Stimulated activated CD4-positive, alpha-beta T cell treated with anti-CD3 and anti-CD28 coated beads, Interleukin-12 subunit alpha, Interleukin-12 subunit beta, amount 100 ng/mL, for 48 hours (primary cell): Measurements from ENCODE around the gene AMER1.
"Not testable (repeated sequence)": the region's sequence is repeated elsewhere in the genome, so short reads cannot be mapped to it uniquely, and the experiment has no call there.

ENCODE experiments used
- DNase-seq, 3 donors: peaks; one replicate each; pipeline ENCODE4 v3.0.0-alpha.2; 2020; ENCODE audit warnings: low read depth in 2 of 3, low spot score in 1 of 3

AMER1 gene

DNA sequence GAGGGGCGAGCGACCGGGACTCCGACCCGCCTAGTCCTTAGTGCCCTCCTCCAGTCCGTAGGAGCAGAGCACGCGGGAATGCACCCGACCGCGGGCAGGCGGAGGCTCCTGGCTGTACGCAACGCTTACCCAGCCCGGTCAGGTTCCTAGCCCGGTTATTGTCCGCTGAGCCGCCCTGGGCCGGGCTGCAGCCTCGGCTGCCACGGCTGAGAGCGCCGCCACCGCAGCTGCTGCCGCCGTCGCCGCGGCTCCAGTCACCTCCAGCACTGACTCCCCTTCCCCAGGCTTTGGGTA lies at the start of gene AMER1:
TSS of gene AMER1 (minus strand) at position 268 of the 294 bp plus-strand sequence. CDS start 12,422 bp downstream, outside the sequence.
- peak in 1 of 3 donors; percentile 0 for DNase-seq

DNA sequence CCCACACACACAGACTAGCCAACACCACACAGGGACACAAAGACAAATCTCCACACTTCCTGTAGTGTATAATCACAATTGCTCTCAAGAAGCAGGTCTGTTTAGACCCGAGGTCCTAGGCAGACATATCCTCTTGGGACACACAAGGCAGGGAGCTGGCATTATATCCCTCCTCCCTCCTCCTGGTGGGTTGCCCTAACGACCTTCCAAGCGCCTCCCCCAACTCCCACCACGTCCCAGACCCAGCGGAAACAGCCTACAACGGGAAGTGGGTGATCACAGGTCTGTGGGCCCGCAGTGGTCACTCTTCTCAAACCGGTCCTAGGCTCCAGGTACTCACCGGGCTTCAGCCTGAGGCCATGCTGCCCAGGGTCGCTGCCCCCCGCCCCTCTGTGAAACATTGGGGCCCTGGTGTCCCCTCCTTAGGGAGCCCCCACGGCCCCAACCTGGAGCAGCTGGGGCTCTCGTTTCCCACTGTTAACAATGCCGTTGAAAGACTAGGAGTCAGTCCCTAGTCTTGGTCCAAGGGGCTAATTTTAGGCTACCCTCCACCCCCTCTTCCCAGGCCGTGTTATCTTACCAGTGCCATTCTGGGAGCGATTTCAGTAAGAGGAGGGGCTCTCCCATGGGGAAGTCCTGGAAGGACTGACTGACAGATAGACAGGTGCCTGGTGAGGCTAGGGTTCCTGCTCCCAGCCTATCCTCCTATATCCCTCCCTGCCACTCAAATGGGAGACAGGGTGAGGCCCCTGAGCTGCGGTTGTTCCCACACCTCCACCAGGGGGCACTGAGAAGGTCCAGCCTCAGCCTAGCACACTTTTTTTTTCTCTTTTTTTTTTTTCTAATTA lies 24.8 kb upstream of the AMER1 start, which contains the start of gene ASB12:
TSS of gene ASB12 (minus strand) at position 485 of the 848 bp plus-strand sequence. CDS start 4,957 bp downstream, outside the sequence.
- no peak for DNase-seq

DNA sequence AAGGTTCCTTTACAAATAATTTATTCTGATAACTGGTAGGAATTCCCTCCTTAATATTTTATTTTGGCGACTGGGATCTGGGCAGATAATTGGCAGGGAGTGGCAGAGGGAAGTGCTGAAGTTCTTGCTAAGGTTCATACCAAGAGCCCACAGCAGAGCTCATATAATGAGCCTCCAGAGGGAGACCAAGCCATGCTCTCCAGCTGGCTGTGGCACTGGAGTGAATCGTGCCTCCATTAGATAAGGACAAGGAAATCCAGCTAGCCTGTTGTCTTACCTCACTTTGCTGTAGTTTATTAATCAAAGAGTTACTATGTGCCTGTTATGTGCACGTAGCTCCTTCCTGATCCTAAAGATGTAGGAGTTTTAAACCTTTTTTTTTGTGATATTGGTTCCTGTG lies 23.6 kb upstream of the AMER1 start:
- no peak for DNase-seq

DNA sequence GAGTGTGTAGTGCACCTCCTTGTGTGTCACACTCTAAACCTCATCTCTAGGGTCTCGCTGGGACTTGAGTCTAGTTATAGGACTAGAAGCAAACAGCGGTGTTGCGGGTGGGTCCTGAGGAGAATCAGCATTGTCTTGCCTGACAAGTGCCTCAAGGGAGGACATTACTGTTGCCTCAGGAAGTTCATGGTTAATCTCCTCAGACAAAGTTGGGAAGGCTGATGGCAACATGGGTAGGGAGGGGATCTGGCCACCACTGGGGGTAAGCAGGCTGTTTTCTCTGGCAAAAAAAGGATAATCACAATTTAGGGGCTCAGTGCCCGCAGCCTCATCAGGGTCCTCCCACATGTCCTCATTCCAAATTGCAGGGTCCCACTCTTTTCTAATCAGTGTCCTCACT lies 12.5 kb upstream of the AMER1 start:
- DNase-seq = no peak

DNA sequence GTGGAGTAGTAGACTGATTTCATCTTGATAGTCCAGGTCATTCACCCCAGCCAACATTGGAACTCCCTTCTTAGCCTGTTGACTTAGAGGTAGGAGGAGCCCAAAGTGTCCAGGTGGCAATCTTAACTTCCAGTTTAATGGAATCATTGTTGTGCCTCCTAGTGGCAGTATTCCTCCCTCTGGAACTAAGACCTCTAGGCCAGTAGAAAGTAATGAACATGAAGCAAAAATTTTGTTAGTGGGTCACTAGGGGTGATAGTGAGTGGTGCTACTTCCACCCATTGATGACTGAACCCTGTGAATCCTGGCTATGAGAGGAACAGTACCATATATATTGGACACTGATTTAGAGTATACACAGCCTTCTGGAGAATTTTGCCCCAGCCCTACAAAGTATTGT lies 8.5 kb upstream of the AMER1 start:
- not testable (repeated sequence) for DNase-seq

DNA sequence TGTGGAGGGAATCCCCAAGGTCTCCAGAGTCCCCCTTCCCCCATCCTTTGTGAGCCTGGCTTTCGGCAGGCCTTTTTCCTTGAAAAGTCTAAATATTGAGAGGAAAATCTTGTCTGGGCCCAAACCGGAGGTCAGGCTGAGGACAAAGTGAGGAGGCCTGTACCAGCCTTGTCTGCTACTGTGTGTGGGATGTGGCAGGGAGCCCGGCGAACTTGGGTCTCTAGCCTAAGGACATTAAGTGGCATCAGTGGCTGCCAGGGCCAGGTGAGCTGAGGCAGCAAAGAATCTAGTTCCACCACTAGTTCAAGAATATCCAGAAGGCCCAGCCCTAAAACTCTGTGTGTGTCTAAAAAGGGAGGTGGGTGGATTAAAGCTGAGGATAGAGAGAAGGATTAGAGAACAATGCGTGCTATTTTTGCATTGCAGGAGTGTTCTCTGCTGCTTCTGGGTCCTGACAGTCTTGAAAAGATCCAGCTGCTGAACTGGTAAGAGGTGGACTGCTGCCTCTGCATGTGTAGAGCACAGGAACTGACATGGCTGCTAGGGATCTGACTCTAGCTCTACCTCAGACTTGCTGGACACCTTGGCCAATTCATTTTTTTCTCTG lies 1.2 kb upstream of the AMER1 start:
- no peak for DNase-seq

DNA sequence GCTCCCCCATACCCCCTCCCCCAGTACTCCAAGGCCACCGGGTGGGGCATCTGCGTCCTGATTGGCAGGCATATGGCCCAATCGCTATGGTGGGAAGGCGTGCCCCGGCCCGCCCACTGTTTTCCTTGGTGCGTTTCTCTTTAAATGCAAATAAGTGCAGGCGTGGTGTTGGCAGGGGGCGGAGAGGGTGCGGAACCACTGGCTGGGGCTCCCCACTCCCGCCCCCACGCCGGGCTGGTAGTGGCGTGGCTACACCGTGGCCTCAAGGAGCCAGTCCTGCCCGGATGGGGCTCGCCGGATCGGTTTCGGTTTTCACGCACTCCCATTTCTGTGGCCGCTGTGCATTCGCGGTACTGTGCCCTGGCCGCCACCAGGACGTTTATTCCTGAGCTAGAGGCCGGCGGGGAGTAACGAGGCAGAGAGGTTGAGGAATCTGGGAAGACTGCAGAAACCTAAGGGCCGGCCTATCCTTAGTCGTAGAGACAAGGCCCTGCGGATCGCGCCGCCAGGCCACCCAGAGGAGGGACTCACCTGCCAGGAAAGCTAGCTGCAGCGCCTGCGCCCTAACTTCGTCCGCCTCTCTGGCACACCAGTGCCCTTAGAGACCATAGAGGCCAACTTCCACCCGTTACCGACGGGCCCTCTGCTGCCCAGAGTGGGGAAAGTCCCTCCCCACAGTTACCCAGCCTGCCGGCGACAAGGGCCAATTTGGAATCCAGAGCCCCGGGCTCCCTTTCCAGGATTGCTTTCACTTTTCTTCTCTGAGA lies 410 bp upstream of the AMER1 start:
- peak; percentile 73 to 79 (median 76) for DNase-seq

DNA sequence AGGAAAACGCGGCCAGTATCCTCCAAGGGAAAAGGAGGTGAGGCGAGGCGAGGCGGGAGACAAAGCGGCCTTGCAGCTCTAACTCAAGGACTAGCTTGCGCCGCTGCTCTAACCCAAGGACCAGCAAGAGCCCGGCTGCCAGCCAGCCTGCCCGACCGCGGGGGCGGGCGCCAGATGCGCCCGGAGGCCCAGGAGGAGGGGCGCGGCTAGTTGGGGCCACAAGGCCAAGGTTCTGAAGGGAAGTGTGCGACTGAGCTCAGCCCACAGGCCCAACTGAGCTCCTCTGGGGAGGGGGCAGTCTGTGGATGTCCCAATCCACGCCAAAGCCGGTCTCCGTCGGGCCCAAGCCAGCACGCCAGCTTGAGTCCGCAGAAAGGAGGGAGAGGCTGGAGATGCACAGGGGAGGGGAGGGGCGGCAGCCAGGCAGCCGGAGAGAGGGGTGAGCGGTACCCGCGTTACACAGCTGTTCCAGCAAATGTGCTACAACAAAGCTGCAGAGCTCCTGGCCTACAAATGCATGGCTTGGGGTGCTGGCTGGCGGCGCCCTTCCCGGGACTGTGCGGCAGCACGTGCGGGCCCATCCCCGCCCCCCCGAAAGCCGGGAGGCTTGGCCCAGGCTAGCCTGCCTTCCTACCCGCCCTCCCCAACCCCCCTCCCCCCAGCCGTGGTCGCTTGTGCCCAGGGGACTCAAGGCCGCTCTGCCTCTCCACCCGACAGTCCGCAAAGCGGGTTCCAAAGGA lies 637 bp downstream of the AMER1 start:
- peak in 2 of 3 donors; percentile 2 to 5 for DNase-seq

DNA sequence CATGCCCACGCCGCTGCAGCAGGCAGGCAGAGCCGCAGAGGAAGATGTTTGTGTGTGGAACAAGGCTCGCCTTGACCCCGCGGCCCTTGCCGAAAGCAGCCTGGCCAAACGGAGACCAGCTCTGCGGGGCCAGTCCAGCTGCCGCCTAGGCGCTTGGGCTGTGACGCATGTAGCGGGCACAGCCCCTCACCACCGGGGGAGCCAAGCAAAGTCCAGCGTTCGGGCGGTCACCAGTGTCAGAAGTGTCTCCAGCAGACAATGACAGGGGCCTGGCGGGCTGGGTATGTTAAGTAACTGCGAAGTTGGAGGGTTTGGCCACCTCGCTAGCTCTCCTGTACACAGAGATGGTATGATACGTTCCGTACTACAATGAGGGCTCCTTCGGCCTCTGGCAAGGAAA lies 1.3 kb downstream of the AMER1 start:
- no peak for DNase-seq

DNA sequence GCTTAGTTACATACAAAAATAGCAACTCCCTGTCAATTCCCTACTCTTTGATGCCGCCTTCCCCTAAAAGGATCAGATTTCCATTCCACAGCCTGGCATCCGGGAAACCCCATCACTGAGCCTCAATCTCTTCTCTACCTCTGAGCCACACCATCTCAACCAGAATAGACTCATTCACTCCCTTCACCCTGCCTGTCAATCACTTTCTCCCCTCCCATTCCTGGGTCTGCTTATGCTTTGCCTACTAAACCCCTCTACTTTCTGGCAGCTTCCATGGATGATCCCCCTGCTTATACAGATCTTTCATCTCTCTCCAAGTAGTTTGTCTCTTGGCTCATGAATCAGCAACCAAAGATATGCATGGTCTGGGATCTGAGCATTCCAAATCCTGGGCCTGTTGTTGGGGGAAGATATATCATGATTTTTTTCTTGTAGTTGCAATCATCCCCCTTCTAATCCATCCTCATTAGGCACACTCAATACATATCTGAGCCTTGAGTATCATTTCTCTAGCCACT lies 2.6 kb downstream of the AMER1 start:
- DNase-seq = no peak

DNA sequence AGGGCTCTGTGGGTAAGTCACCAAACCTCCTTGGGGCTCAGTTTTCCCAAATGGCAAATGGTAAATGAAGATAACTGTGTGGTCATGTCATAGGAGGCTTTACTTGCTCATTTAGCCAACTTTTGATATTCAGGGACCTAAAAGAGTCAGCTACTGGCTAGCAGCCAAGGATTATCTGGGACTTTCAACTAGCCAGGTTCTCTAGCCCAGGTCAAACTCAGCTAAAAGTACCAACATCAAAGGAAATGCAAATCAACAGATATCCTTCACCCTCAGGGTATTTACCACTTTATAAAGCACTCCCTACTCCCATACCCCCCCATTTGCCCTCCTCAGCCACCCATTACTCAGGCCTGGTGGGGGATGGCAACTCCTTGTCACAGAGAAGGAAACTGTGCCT lies 7.5 kb downstream of the AMER1 start:
- no peak for DNase-seq

DNA sequence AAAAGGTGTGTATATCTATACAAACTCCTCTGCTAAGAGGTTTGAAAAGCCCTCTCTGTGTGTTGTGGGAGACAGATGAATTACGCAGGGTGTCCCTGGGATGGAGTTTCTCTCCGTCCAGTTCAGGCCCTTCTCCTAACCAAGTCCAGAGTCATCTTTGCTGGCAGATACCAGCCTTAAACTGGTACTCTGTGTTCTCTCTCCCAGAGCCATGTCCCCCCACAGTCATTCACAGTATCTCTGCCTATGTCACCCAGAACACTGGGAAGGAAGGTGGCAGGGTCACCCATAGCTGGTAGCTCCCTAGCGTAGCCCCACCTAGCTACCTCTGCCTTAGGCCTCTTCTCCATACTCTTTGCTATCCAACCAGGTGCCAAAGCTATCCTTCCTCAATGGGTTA lies 8.9 kb downstream of the AMER1 start:
- DNase-seq = no peak

DNA sequence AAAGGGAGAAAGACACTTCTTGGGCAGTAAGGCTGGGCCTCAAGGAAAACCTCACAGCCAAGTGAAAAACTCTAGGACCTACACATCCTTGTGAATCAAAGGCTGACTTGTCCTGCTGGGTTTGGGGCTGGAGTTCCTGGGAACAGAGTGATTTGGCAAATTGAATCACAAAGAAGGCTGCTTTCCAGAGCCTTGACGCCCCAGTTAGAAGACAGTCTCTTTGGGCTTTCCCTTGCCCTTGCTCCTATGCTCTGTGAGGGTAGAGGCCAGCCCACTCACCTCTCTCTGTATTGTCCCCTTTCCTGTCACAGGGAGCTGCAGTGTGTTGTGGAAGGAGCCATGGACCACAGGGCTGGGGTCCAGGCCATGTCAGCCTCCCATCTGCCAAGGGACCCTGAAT lies 9.6 kb downstream of the AMER1 start:
- no peak for DNase-seq

DNA sequence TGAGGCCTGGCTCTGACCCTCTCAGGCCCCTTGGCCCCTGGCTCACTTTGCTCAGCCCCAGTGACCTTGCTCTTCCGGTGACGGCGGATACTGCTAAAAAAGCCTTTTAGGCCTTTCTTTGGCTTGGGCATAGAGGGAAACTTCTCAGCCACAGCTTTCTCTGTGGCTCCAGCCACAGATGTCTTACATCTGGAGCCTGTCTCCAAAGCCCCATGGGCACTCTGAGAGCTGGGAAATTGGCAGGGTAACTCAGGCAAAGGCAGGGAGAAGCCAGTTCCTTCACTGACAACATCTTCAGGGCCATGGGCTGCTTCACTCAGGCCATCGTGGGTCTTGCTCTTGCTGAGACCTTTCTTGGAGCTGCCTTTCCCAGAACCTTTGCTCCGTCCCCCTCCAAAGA lies 12.8 kb downstream of the AMER1 start:
- no peak for DNase-seq

DNA sequence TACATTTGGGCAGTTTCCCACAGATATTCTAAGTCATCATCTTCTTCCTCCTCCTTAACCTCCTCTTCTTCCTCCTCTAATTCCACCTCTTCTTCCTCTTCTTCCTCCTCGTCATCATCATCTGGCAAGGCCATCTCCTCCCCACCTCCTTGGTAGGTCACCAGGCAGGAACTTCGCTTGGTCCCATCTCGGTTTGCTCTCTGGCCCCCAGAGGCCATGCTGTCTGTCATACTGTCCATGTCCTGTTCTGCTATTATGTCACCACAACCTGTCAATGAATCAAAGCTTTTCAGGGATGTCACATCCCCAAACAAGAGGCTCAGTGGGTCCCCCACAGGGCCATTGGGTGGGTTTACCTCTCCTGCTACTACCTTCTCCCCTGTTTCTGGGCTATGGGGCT lies 13.5 kb downstream of the AMER1 start:
- DNase-seq = no peak

DNA sequence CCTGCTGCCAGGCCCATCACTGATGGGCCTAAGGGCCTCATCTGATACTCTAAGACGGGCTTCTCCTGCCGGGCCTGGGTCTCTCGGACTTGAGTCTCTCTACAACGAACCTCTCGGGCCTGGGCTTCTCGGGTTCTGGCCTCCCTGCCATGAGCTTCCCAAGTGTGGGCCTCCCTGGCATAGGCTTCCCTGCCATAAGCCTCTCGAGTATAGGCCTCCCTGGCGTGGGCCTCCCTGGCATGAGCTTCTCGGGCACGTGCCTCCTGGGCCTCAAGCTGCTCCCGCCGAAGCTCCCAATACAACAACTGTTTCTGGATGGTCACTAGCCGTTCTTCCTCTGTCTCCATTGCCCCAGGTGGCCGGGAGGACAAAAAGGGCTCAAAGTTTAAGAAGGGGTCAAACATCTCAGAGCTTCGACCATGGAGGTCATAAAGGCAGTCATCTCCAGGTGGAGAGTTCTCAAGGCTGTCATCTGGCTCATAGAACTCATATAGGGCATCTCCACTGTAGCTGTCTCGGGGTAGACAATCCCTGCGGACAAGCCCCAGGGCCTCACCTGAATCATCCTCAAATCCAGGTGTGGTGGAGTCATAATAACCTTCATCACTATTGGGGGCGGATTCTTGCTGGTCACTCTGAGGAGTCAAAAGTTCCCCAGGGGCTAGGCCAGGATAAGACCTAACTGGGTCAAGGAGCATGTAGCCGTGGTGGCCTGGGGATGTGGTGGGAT lies 14.1 kb downstream of the AMER1 start:
- no peak for DNase-seq

DNA sequence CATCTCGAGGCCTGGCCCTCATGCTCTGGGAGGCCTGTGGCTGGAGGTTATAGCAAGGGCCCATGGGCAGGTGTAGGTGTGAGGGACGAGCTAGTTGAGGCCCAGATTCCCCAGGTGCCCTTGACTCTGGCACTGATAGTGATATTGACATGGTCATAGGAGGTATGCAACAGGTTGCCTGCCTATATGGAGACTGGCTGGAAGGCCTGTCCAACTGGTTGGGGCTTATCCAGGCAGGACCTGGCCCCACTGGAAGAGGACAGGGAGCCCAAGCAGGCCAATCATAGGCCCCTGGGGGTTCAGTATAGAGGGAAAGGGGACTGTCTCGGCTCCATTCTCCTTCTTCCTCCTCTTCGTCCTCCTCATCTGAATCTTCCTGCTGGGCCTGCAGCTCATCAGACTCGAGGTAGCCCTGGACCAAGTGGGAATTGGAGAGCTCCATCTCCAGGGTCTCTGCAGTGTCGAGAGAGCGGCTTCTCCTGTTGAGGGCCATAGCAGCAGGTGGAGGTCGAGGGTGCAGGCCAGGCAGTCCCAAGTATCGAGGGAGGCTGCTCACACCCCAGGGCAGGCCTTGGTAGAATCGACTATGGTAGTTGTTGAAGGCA lies 15.3 kb downstream of the AMER1 start:
- no peak for DNase-seq

DNA sequence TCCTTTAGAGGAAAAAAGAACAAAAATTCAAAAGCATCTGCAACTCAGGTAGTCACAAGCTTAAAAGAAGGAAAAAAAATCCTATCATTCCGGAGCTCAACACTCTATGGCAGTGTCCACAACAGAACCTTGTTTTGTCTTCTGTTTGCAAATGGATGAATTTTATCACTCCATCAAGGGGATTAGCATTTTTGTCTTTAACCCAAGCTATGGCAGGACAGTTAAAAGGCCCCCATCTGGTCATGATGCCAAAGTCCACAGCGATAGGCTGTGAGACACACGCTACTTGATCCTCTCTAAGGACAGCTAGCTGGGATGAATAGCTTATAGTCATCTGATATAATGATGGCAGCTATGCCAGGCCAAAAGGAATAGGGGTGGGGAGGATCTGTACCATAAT lies 16.6 kb downstream of the AMER1 start:
- DNase-seq = no peak

DNA sequence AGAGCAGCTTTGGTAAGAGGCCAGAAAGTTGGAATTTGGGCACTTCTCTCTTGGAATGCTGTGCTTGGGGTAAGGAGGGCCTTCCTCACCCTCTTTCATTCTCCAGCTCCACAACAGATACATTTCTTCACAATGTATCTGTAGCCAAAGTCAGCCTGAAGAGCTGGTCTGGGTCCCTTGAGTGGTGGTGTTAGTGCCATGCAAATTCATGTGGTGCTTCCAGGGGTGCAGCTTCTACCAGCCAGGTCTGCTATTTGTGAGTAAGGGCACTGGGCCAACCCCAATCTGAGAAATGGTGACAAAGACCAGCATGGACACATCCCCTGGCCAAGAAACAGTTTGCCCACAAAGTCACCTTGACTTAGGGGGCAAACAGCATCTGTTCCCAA lies 17.8 kb downstream of the AMER1 start:
- DNase-seq = no peak
